Endodermal cell (in vitro differentiated cells): ENCODE results near the gene ATP10A. TPM values are rescaled to one million over a fixed set of nuclear protein-coding genes. Genes with fewer than 3 reads are reported as not detected.

Experiments
- DNase-seq: peaks from one replicate; pipeline ENCODE4 v3.0.0-alpha.2; 2017
- H3K27ac ChIP-seq: 2 replicates; pipeline ENCODE4 v1.5.1; 2013; ENCODE audit warnings: mild to moderate bottlenecking, low read depth, low read length, moderate library complexity
- H3K27me3 ChIP-seq: 2 replicates; pipeline ENCODE4 v1.6.1; 2013; ENCODE audit warnings: mild to moderate bottlenecking, low read length, moderate library complexity; ENCODE audit not compliant: insufficient read depth, control insufficient read depth, poor library complexity, severe bottlenecking
- H3K36me3 ChIP-seq: 2 replicates; pipeline ENCODE4 v1.7.0; 2013; ENCODE audit warnings: mild to moderate bottlenecking, low read length, moderate library complexity; ENCODE audit not compliant: control insufficient read depth, insufficient read depth
- H3K4me1 ChIP-seq: one replicate; pipeline ENCODE4 v1.7.0; 2013; ENCODE audit warnings: low read length; ENCODE audit not compliant: control insufficient read depth, insufficient read depth
- H3K4me3 ChIP-seq: 2 replicates; pipeline ENCODE4 v1.5.1; 2013; ENCODE audit warnings: mild to moderate bottlenecking, low read length, moderate library complexity
- H3K9ac ChIP-seq: 2 replicates; pipeline ENCODE4 v1.6.1; 2013; ENCODE audit warnings: mild to moderate bottlenecking, low read length, moderate library complexity; ENCODE audit not compliant: poor library complexity, severe bottlenecking; ENCODE audit errors: extremely low read depth
- H3K9me3 ChIP-seq: 2 replicates; pipeline ENCODE4 v1.6.1; 2013; ENCODE audit warnings: mild to moderate bottlenecking, low read length, moderate library complexity; ENCODE audit not compliant: control insufficient read depth
- H3K27ac Mint-ChIP-seq: 2 replicates; pipeline ENCODE4 v1.8.0; 2020; ENCODE audit warnings: mixed read lengths
- H3K27me3 Mint-ChIP-seq: 2 replicates; pipeline ENCODE4 v1.8.0; 2021; ENCODE audit warnings: mild to moderate bottlenecking, mixed read lengths; ENCODE audit not compliant: insufficient read depth
- H3K36me3 Mint-ChIP-seq: 2 replicates; pipeline ENCODE4 v1.8.0; 2020; ENCODE audit warnings: low read depth, mixed read lengths
- H3K4me1 Mint-ChIP-seq: 2 replicates; pipeline ENCODE4 v1.8.0; 2020; ENCODE audit warnings: mixed read lengths
- H3K4me3 Mint-ChIP-seq: 2 replicates; pipeline ENCODE4 v1.8.0; 2020; ENCODE audit warnings: mild to moderate bottlenecking, moderate library complexity, mixed read lengths
- H3K9me3 Mint-ChIP-seq: 2 replicates; pipeline ENCODE4 v1.8.0; 2020; ENCODE audit warnings: mild to moderate bottlenecking, mixed read lengths
- CTCF ChIP-seq: fragments of 200-600 bp; sonication (generic); conservative IDR thresholded peaks from 2 replicates; pipeline ENCODE4 v1.5.0; 2021; ENCODE audit warnings: antibody characterized with exemption, mild to moderate bottlenecking
- WGBS, 2 experiments: methylation state at CpG; one replicate each; pipeline versions ENCODE4 v1.1.5 to v1.1.7; 2013; ENCODE audit warnings: missing lambda C conversion rate in 2 of 2, mixed read lengths in 1 of 2; ENCODE audit not compliant: insufficient coverage in 1 of 2, insufficient read length in 1 of 2; 5-methylcytosine and 5-hydroxymethylcytosine counted together
- total RNA-seq, 2 donors: library from RNA; stranded (reverse); fragmentation: NEBNext Ultra II Directional in 1 of 2; extraction: Animal tissue kit (Norgen Biotek cat#: 25700) in 1 of 2; gene quantifications; 2 replicates in 1 of 2; 3 replicates in 1 of 2; pipeline ENCODE4 v1.2.1, GENCODE V29; 2021

The ATP10A gene
- total RNA-seq, 2 donors from 2014 or later: 0.04 to 1.2 TPM

DNA sequence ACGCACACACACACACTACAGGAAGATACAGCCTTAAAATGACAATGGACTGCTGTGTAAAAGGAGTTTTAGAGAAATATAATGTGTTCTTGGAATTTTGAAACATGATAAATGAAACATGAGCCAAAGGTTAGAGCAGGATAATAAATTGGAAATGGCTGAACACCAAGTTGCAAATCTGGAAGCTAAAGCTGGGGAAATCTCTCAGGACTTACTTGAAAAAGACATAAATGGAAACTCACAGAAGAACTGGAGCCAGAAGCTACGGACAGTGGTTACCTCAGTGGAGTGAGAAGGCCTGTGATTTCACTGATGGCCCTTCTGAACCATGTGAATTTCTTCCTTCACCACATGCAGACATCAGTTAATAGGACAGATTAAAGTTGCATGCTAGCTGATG is 37.3 kb upstream of the ATP10A start:
- H3K36me3 Mint-ChIP-seq: no peaks in the 10 kb centered on the region
- Histone ChIP-seq H3K27ac (no peak overlapping the region), H3K4me1 (no peaks in the 10 kb centered on the region), H3K9ac (no peak overlapping the region), H3K27me3 (peaks cover 15% of the 10 kb centered on the region), H3K9me3 (no peaks in the 10 kb centered on the region), H3K36me3 (no peaks in the 10 kb centered on the region), H3K4me3 (no peak overlapping the region)
- no peak for DNase-seq
- H3K4me3 Mint-ChIP-seq: no peak overlapping the region
- TF ChIP-seq CTCF: no peak
- no peak overlapping the region for H3K27ac Mint-ChIP-seq
- no peaks in the 10 kb centered on the region for H3K9me3 Mint-ChIP-seq
- 72% methylated on average over 1 of the region's 2 CpGs; no CpG with 5 or more reads in 1 of the 2 experiments for WGBS, 2 experiments
- peaks cover 5% of the 10 kb centered on the region for H3K27me3 Mint-ChIP-seq
- H3K4me1 Mint-ChIP-seq: peaks cover 9% of the 10 kb centered on the region

DNA sequence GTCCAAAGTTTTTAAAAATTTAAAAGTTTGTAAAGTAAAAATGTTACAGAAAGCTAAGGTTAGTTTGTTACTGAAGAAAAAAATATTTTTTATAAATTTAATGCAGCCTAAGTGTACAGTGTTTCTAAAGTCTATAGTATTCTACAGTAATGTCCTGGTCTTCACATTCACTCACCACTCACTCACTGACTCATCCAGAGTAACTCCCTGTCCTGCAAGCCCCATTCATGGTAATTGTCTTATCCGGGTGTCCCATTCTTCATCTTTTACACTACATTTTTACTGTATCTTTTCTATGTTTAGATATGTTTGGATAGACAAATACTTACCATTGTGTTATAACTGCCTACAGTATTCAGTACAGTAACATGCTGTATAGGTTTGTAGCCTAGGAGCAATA is 36.7 kb upstream of the ATP10A start:
- no CpG with 5 or more reads among the region's 1 CpG for WGBS, 2 experiments
- Histone ChIP-seq H3K27ac (no peak overlapping the region), H3K4me1 (no peaks in the 10 kb centered on the region), H3K4me3 (no peak overlapping the region), H3K27me3 (peaks cover 19% of the 10 kb centered on the region), H3K36me3 (no peaks in the 10 kb centered on the region), H3K9ac (no peak overlapping the region), H3K9me3 (no peaks in the 10 kb centered on the region)
- no peak overlapping the region for H3K27ac Mint-ChIP-seq
- H3K9me3 Mint-ChIP-seq: no peaks in the 10 kb centered on the region
- DNase-seq: no peak
- H3K27me3 Mint-ChIP-seq: peaks cover 5% of the 10 kb centered on the region
- no peak for TF ChIP-seq CTCF
- H3K4me3 Mint-ChIP-seq: no peak overlapping the region
- peaks cover 9% of the 10 kb centered on the region for H3K4me1 Mint-ChIP-seq
- no peaks in the 10 kb centered on the region for H3K36me3 Mint-ChIP-seq

GRCh38 chr15:25897658-25898057 is 34.5 kb upstream of the ATP10A start:
- Histone ChIP-seq H3K9me3 (no peaks in the 10 kb centered on the region), H3K27me3 (peaks cover 25% of the 10 kb centered on the region), H3K36me3 (no peaks in the 10 kb centered on the region), H3K4me1 (no peaks in the 10 kb centered on the region), H3K4me3 (no peak overlapping the region), H3K27ac (no peak overlapping the region), H3K9ac (no peak overlapping the region)
- H3K36me3 Mint-ChIP-seq: no peaks in the 10 kb centered on the region
- H3K4me3 Mint-ChIP-seq: no peak overlapping the region
- DNase-seq: no peak
- no peak overlapping the region for H3K27ac Mint-ChIP-seq
- peaks cover 1% of the 10 kb centered on the region for H3K4me1 Mint-ChIP-seq
- H3K9me3 Mint-ChIP-seq: no peaks in the 10 kb centered on the region
- TF ChIP-seq CTCF: no peak
- H3K27me3 Mint-ChIP-seq: peaks cover 5% of the 10 kb centered on the region
